SK-N-SH (cell line): ENCODE measurements around the gene SLC5A4. TPM values are rescaled to one million over a fixed set of nuclear protein-coding genes. Genes with fewer than 3 reads are reported as not detected.

Experiments used
- CTCF ChIA-PET: fragments of 300-600, 350-600 bp; formaldehyde crosslinking; extraction: SDS; loops from one replicate; lab custom pipeline; 2021; lab: Yijun Ruan, JAX
- POLR2A ChIA-PET: fragments of 350-600 bp; sonication (Branson Sonifier 250); formaldehyde crosslinking; extraction: SDS; loops from one replicate; lab custom pipeline; 2020; ENCODE audit warnings: antibody characterized with exemption, inconsistent platforms; lab: Yijun Ruan, JAX
- DNase-seq: peaks from one replicate; pipeline ENCODE4 v3.0.0; 2012
- H2AFZ ChIP-seq: fragments of 200-600 bp; sonication (generic); 2 replicates; pipeline ENCODE4 v1.8.1; 2016; ENCODE audit warnings: antibody characterized with exemption, mild to moderate bottlenecking, low read depth
- H3F3A ChIP-seq: fragments of 200-600 bp; sonication (generic); replicated peaks from 2 replicates; pipeline ENCODE3; 2016; ENCODE audit warnings: antibody characterized with exemption, mild to moderate bottlenecking; ENCODE audit not compliant: insufficient read depth
- H3K27ac ChIP-seq, 2 experiments: fragments of 200-500 bp in 1 of 2; fragments of 200-600 bp in 1 of 2; sonication (Bioruptor generic) in 1 of 2; sonication (generic), shearing (Covaris generic) in 1 of 2; 2 replicates each; pipeline versions ENCODE4 v1.5.1 to v1.6.1; 2014 to 2016; ENCODE audit warnings: low read depth in 2 of 2, inconsistent platforms in 1 of 2, low read length in 1 of 2, mild to moderate bottlenecking in 1 of 2, mixed read lengths in 1 of 2
- H3K27me3 ChIP-seq: fragments of 200-600 bp; sonication (generic), shearing (Covaris generic); 2 replicates; pipeline ENCODE4 v1.6.1; 2016; ENCODE audit warnings: mixed run types; ENCODE audit not compliant: insufficient read depth
- H3K36me3 ChIP-seq, 2 experiments: fragments of 200-500 bp in 1 of 2; fragments of 200-600 bp in 1 of 2; sonication (Bioruptor generic) in 1 of 2; sonication (generic) in 1 of 2; replicated peaks in 1 of 2; 2 replicates each; pipeline versions ENCODE3 to v1.5.1; 2014 to 2016; ENCODE audit warnings: low read length in 1 of 2, mild to moderate bottlenecking in 1 of 2; ENCODE audit not compliant: insufficient read depth in 2 of 2, control insufficient read depth in 1 of 2
- H3K4me1 ChIP-seq, 2 experiments: fragments of 200-500 bp in 1 of 2; fragments of 200-600 bp in 1 of 2; sonication (Bioruptor generic) in 1 of 2; sonication (generic), shearing (Covaris generic) in 1 of 2; 2 replicates each; pipeline versions ENCODE4 v1.5.1 to v1.6.1; 2014 to 2016; ENCODE audit warnings: low read depth in 1 of 2, low read length in 1 of 2, mixed run types in 1 of 2; ENCODE audit not compliant: insufficient read depth in 2 of 2, control insufficient read depth in 1 of 2
- H3K4me2 ChIP-seq: fragments of 200-600 bp; sonication (generic), shearing (Covaris generic); 2 replicates; pipeline ENCODE4 v1.6.1; 2017; ENCODE audit warnings: mixed run types
- H3K4me3 ChIP-seq, 2 experiments: fragments of 200-500 bp in 1 of 2; fragments of 200-600 bp in 1 of 2; sonication (Bioruptor generic) in 1 of 2; sonication (generic), shearing (Covaris generic) in 1 of 2; 2 replicates each; pipeline versions ENCODE4 v1.5.1 to v1.8.1; 2014 to 2016; ENCODE audit warnings: low read depth in 2 of 2, inconsistent platforms in 1 of 2, low read length in 1 of 2, mild to moderate bottlenecking in 1 of 2, mixed read lengths in 1 of 2, moderate library complexity in 1 of 2
- H3K79me2 ChIP-seq: fragments of 200-600 bp; sonication (generic); 2 replicates; pipeline ENCODE4 v1.8.1; 2017; ENCODE audit warnings: mild to moderate bottlenecking; ENCODE audit not compliant: insufficient read depth
- H3K9ac ChIP-seq: fragments of 200-600 bp; sonication (generic); 2 replicates; pipeline ENCODE4 v1.6.1; 2017; ENCODE audit warnings: mixed run types
- H3K9me2 ChIP-seq: fragments of 200-600 bp; sonication (generic); 2 replicates; pipeline ENCODE4 v1.6.1; 2017; ENCODE audit warnings: mixed run types
- H3K9me3 ChIP-seq: fragments of 200-600 bp; sonication (generic); 2 replicates; pipeline ENCODE4 v1.6.1; 2017; ENCODE audit warnings: mixed run types, mild to moderate bottlenecking, moderate library complexity
- H4K20me1 ChIP-seq: fragments of 200-600 bp; sonication (generic); 2 replicates; pipeline ENCODE4 v1.6.1; 2017; ENCODE audit warnings: mild to moderate bottlenecking, mixed run types; ENCODE audit not compliant: insufficient read depth
- ELF1 ChIP-seq: IDR thresholded peaks from 2 replicates; pipeline ENCODE4 v1.4.0; 2012
- FOSL2 ChIP-seq: IDR thresholded peaks from 2 replicates; pipeline ENCODE4 v1.4.0; 2012; ENCODE audit warnings: low read depth, mild to moderate bottlenecking, moderate library complexity, borderline replicate concordance
- FOXM1 ChIP-seq: IDR thresholded peaks from 2 replicates; pipeline ENCODE4 v1.4.0; 2012; ENCODE audit warnings: low read depth, mild to moderate bottlenecking
- GATA2 ChIP-seq: sonication (generic); formaldehyde crosslinking; IDR thresholded peaks from 2 replicates; pipeline ENCODE4 v1.5.0; 2020; ENCODE audit warnings: mild to moderate bottlenecking, missing genetic modification reagents
- MEF2A ChIP-seq: IDR thresholded peaks from 2 replicates; pipeline ENCODE4 v1.4.0; 2012; ENCODE audit warnings: low read depth, borderline replicate concordance
- NFIC ChIP-seq: IDR thresholded peaks from 2 replicates; pipeline ENCODE4 v1.4.0; 2012; ENCODE audit warnings: borderline replicate concordance
- NRF1 ChIP-seq: IDR thresholded peaks from 2 replicates; pipeline ENCODE4 v1.6.1; 2012; ENCODE audit warnings: low read depth, mild to moderate bottlenecking, low read length
- POLR2AphosphoS5 ChIP-seq: IDR thresholded peaks from 2 replicates; pipeline ENCODE4 v1.6.1; 2012; ENCODE audit warnings: low read depth, low read length
- RAD21 ChIP-seq: IDR thresholded peaks from 2 replicates; pipeline ENCODE4 v1.6.1; 2012; ENCODE audit warnings: mild to moderate bottlenecking, low read length
- RCOR1 ChIP-seq: fragments of 150-350 bp; IDR thresholded peaks from 2 replicates; pipeline ENCODE4 v1.6.1; 2017; ENCODE audit warnings: antibody characterized with exemption, low read length
- RFX5 ChIP-seq: IDR thresholded peaks from 2 replicates; pipeline ENCODE4 v1.6.1; 2012; ENCODE audit warnings: mild to moderate bottlenecking, improper control_type of control experiment, low read length
- RXRA ChIP-seq: IDR thresholded peaks from 2 replicates; pipeline ENCODE4 v1.4.0; 2012; ENCODE audit warnings: low read depth, mild to moderate bottlenecking, borderline replicate concordance
- SIN3A ChIP-seq: IDR thresholded peaks from 2 replicates; pipeline ENCODE4 v1.6.1; 2012; ENCODE audit warnings: low read depth, mild to moderate bottlenecking, low read length, moderate library complexity, borderline replicate concordance
- SMC3 ChIP-seq: IDR thresholded peaks from 2 replicates; pipeline ENCODE4 v1.6.1; 2012; ENCODE audit warnings: low read depth, low read length, improper control_type of control experiment
- TAF1 ChIP-seq: IDR thresholded peaks from 2 replicates; pipeline ENCODE4 v1.6.1; 2012; ENCODE audit warnings: low read depth, mild to moderate bottlenecking, low read length, moderate library complexity, borderline replicate concordance
- TEAD4 ChIP-seq: IDR thresholded peaks from 2 replicates; pipeline ENCODE4 v1.4.0; 2012; ENCODE audit warnings: mild to moderate bottlenecking, borderline replicate concordance; ENCODE audit not compliant: insufficient read depth
- WGBS: methylation state at CpG from one replicate; pipeline ENCODE4 v1.1.6; 2017; ENCODE audit warnings: low lambda C conversion rate; 5-methylcytosine and 5-hydroxymethylcytosine counted together
- polyA plus RNA-seq, 3 experiments: library from polyadenylated mRNA; depleted of rRNA; stranded (reverse); fragments of >200 nt; gene quantifications; 2 replicates each; pipeline ENCODE4 v1.2.3, GENCODE V29; 2012
- TF ChIP-seq, protein P1 (sequence below): IDR thresholded peaks from 2 replicates; pipeline ENCODE4 v1.6.1; 2012; ENCODE audit warnings: mild to moderate bottlenecking, low read depth, low read length, moderate library complexity
- TF ChIP-seq, protein P2 (sequence below): fragments of 150-350 bp; IDR thresholded peaks from 2 replicates; pipeline ENCODE4 v1.6.1; 2017; ENCODE audit warnings: antibody characterized with exemption, low read length, low read depth, borderline replicate concordance
- TF ChIP-seq, protein P3 (sequence below): IDR thresholded peaks from 2 replicates; pipeline ENCODE4 v1.4.0; 2012; ENCODE audit warnings: low read depth

Gene SLC5A4
- polyA plus RNA-seq, 1 of the 3 experiments (the other 2 are of a cell fraction), result 0.15 TPM

DNA sequence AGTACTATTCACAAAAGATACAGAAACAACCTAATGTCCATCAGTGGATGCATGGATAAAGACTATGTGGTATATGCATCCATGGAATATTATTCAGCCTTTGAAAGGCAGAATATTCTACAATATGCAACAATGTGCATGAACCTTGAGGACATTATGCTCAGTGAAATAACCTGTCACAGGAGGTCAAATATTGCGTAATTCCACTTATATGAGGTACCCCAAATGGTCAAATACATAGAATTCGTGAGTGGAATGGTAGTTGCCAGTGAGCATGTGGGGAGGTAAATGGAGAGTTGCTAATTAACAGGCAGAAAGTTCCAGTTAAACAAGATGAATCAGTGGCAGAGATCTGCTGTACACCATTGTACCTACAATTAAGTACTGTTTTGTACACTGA, 3.6 kb upstream of the SLC5A4 start:
- DNase-seq, result no peak
- WGBS, result 15% methylated on average over 2 of the region's 2 CpGs
- H3K27ac ChIP-seq, result no peak overlapping the region
- no peak overlapping the region for H2AFZ ChIP-seq
- POLR2A ChIA-PET, result no interaction called here
- H3K36me3 ChIP-seq, result no peaks in the 10 kb centered on the region
- H3K9me2 ChIP-seq, result no peaks in the 10 kb centered on the region
- no peak overlapping the region for H3K4me2 ChIP-seq
- no peak overlapping the region for H3K4me3 ChIP-seq
- TF ChIP-seq, protein P1, sequence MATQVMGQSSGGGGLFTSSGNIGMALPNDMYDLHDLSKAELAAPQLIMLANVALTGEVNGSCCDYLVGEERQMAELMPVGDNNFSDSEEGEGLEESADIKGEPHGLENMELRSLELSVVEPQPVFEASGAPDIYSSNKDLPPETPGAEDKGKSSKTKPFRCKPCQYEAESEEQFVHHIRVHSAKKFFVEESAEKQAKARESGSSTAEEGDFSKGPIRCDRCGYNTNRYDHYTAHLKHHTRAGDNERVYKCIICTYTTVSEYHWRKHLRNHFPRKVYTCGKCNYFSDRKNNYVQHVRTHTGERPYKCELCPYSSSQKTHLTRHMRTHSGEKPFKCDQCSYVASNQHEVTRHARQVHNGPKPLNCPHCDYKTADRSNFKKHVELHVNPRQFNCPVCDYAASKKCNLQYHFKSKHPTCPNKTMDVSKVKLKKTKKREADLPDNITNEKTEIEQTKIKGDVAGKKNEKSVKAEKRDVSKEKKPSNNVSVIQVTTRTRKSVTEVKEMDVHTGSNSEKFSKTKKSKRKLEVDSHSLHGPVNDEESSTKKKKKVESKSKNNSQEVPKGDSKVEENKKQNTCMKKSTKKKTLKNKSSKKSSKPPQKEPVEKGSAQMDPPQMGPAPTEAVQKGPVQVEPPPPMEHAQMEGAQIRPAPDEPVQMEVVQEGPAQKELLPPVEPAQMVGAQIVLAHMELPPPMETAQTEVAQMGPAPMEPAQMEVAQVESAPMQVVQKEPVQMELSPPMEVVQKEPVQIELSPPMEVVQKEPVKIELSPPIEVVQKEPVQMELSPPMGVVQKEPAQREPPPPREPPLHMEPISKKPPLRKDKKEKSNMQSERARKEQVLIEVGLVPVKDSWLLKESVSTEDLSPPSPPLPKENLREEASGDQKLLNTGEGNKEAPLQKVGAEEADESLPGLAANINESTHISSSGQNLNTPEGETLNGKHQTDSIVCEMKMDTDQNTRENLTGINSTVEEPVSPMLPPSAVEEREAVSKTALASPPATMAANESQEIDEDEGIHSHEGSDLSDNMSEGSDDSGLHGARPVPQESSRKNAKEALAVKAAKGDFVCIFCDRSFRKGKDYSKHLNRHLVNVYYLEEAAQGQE, result no peak
- TF ChIP-seq RAD21 (no peak), SIN3A (no peak), POLR2AphosphoS5 (no peak), FOXM1 (no peak), NRF1 (no peak), MEF2A (no peak), TAF1 (no peak), FOSL2 (no peak), ELF1 (no peak), RFX5 (no peak), RXRA (no peak), TEAD4 (no peak), NFIC (no peak), RCOR1 (no peak), GATA2 (CRISPR knock-in tag) (no peak), SMC3 (no peak)
- TF ChIP-seq, protein P2, sequence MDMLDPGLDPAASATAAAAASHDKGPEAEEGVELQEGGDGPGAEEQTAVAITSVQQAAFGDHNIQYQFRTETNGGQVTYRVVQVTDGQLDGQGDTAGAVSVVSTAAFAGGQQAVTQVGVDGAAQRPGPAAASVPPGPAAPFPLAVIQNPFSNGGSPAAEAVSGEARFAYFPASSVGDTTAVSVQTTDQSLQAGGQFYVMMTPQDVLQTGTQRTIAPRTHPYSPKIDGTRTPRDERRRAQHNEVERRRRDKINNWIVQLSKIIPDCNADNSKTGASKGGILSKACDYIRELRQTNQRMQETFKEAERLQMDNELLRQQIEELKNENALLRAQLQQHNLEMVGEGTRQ, result no peak
- TF ChIP-seq, protein P3, sequence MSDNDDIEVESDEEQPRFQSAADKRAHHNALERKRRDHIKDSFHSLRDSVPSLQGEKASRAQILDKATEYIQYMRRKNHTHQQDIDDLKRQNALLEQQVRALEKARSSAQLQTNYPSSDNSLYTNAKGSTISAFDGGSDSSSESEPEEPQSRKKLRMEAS, result no peak
- no peak overlapping the region for H3K9ac ChIP-seq
- H3K4me1 ChIP-seq, result no peaks in the 10 kb centered on the region
- H3K79me2 ChIP-seq, result no peaks in the 10 kb centered on the region
- no peaks in the 10 kb centered on the region for H3F3A ChIP-seq
- H3K27me3 ChIP-seq, result no peaks in the 10 kb centered on the region
- no peaks in the 10 kb centered on the region for H4K20me1 ChIP-seq
- no peaks in the 10 kb centered on the region for H3K9me3 ChIP-seq
- CTCF ChIA-PET, result interaction anchor here (2.0 kb wide), 1 partner anchor 288 kb away, joined by 5 read pairs; no protein-coding TSS in a partner anchor
